HG03097 (cell line): ENCODE results near the gene EFNA3.

Experiments
- ATAC-seq: cut with Tn5 transposase; IDR thresholded peaks from one replicate; pipeline ENCODE4 v1.9.1; 2021; ENCODE audit not compliant: unreplicated experiment, low FRiP score

The EFNA3 gene

DNA sequence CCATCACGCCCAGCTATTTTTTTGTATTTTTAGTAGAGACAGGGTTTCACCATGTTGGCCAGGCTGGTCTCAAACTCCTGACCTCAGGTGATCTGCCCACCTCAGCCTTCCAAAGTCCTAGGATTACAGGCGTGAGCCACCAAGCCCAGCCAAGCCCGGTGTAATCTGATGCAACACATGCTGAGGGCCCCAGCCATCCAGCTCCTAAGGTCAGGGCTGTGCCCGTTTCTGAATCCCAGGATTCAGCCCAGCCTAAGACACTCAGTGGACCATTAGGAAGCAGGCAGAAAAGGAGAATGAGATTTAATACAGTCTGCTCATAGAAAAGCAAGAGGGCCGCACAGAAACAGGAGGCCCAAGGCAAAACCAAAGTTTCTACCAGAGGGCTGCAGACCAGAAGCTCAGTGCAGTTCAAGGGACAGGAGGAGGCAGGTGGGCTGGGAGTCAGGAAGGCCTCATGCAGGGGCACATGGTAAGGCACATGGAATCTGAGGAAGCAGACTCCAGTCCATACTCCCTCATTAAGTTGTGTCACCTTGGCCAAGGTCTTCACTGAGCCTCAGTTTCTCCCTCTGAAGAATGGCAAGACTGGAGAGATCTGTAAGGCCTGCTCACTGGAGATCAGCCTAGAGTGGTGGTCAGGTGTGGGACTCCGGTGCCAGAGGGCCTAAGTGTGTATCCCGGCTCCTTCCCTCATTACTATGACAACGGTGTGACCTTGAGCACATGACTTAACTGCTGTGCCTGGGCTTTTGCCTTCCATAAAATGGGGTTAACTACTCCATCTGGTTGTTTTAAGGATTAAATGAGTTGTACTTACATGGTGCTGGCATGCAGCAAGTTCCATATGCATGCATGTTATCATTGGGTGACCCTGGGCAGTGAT lies 29.9 kb upstream of the EFNA3 start:
- ATAC-seq, result no peak

DNA sequence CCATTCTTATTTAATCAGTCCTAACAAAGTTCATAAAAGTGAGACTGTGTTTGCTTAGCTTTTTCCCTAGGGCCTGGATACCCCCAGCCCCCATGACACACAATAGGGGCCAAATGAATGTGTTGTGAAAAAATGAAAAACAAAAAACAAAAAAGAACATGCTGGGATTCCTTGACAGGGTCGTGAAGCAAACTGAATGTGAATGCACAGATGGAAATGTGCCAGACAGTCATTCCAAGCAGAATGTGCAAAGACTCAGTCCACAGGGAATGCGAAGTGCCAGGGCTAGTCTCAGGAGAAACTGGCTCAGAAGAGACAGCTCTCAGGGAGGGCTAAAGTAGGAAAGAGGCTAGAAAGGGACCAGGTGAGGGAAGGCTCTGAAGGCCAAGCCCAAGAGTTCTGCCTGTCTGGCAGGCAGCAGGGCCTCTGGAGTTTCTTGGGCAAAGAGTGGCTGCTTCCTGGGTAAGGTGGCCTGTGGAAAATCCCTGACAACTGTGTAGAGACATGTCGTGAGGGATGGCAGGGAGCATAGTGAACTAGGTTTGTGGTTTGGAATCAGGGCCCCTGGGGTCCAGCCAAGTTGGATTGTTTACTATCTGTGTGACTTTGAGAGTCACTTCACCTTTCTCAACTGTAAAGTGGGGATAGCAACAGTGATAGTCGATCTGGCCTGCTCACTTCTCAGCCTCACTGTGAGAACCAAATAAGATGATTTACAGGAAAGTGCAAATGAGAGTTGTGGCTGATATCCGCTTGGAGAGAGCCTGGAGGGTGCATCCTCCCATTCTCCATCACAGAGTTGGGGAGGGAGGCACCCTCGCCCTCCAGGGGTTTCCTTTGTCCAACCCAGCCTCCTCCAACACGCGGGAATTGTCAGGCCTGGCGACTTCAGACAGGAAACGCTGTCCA lies 28.7 kb upstream of the EFNA3 start:
- ATAC-seq, result no peak

DNA sequence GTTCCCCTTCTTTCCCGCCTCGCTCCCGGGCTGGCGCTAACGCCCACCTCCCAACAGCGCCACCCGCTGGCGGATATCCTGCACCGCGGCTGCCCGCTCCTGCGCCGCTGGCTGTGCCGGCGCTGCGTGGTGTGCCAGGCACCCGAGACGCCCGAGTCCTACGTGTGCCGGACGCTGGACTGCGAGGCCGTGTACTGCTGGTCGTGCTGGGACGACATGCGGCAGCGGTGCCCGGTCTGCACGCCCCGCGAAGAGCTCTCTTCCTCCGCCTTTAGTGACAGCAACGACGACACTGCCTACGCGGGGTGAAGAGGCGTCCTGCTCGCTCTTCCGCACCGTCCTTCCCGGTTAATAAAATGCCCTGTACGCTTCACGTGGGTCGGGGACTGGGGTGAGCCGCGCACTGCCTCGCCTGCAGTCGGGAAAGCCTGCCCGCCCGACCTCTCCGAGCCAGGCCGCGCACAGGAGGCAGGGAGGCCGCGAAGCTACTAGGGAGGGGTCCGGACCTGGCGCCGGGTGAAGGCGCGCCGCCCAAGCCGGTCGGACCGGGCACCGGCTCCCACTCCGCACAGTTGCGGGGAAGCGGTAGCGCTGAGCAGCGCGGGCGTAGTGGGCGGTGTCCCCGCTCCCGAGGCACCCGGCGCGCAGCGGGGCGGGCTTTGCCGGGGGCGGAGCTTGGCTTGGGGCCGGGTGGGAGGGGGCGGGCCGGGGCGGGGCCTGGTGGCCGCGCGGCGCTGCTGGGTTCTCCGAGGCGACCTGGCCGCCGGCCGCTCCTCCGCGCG lies 27.9 kb upstream of the EFNA3 start, which contains the start of gene ADAM15:
Gene ADAM15, plus strand, starts transcription at position 757 of the 782 bp plus-strand sequence. CDS start 71 bp downstream, outside the sequence.
- ATAC-seq, result no peak

DNA sequence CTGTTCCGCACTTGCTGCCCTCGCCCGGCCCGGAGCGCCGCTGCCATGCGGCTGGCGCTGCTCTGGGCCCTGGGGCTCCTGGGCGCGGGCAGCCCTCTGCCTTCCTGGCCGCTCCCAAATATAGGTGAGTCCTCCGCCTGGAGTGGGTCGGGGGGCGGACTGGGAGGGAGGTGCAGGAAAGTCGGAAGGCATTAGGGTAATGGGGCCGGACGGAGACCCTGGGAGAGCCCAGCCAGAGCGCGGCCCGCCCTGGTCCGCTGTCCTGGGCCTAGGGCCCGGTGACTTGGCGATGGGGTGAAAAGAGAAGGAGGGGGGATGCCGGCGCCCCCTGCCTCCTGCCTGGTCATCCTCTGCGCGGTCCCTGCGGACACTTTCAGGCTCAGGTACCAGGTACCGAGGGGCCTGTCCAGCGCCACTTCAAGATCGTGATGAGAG lies 27.3 kb upstream of the EFNA3 start:
- ATAC-seq, result no peak

DNA sequence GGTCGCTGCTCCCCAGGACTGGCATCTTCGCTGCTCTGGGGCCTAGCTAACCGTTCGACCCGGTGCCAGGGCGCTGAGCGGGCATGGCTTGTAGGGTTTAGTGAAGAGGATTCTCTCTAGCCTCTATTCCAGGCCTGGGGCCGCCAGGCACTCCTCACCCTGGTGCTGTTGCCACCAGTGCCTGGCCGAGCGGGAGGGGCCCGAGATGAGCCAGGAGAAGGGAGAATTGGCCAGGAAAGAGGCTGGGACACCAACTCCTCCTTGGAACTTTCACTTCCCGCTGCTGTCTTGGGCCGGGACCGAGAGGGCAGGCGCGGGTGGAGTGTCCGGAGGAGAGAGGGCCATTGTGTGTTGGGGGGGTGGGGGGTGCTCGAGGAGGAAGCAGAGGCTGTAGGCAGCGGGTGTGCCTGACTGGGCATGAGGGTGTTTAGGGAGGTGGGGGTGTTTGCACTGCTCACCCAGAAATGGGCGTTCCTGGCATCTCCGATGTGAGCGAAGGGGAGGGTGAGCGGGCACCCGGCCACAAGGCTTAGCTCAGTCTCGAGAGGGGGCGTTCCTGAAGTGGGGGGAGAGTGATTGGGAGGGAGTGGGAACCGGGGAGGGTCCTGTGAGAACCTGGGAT lies 26.7 kb upstream of the EFNA3 start:
- ATAC-seq, result no peak

DNA sequence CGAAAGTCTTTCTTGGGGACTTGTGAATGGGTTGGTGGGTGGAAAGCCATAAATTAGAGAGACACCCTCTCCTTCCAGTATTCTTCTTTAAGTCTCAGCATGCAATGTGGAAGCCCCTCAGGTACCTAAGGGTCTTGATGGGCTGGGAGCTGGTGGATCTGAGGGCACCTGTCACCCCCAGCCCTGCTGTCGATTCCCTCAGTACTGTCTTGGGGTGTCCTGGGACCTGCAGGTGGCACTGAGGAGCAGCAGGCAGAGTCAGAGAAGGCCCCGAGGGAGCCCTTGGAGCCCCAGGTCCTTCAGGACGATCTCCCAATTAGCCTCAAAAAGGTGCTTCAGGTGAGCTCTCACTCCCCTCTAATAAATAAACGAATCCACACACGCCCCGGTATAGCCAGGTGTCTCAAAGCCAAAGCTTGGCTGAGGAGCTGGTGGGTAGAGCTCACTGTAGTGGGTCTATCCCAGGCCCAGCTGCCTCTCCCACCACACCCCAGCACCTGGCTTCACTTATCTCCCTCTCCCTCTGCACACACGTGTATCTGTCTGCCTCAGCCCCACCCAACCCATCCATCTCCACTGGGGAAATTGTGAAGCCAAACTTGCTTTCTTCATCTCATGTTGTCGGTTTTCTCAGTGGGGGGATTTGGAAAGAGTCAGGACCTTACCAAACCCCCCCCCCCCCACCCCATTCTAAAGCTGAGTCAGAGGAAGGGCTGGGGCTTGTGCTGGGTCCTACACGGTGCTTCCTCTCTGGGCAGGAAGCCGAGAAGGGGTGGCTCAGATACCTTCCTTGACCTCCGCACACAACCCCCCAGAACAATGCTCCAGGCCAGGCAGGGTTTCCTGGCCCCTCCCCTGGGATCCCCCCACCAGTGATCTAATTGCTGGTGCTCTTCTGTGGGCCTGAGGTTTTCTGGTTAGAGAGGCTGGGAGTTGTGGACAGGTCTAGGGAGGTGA lies 25.9 kb upstream of the EFNA3 start:
- no peak for ATAC-seq

DNA sequence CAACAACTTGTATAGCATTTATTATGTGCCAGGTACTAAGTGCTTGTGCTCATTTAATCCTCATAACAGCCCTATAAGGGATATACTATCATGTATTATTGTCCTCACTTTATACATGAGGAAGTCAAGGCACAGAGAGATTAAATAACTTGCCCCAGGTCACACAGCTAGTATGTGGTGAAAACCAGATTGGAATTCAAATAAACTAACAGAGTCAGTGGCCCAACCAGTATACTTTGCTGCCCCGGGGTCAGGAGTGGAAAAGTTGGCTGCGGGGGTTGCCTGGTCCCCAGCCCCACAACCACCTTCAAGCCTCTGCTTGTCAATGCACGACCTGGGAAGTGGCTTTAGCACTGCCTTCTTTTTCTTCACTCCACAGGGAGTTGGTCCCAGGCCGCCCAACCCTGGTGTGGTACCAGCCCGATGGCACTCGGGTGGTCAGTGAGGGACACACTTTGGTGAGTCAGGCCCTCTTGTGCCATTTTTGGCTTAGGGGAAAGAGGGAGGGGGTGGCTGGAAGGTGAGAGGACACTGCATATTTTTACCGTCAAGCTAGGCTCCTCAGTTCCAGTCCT lies 25.0 kb upstream of the EFNA3 start:
- no peak for ATAC-seq

DNA sequence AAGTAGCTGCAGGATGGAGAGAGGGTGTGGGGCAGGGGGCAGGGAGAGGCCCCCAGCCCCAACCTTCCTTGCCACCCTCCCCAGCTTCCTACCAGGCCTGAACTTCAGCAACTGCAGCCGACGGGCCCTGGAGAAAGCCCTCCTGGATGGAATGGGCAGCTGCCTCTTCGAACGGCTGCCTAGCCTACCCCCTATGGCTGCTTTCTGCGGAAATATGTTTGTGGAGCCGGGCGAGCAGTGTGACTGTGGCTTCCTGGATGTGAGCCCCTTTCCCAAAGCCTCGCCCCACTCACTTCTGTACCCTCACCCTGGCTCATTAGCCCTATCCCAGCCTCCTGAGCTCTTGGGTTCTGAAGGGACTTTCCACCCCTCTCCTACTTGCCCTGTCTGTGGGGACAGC lies 21.5 kb upstream of the EFNA3 start:
- no peak for ATAC-seq

DNA sequence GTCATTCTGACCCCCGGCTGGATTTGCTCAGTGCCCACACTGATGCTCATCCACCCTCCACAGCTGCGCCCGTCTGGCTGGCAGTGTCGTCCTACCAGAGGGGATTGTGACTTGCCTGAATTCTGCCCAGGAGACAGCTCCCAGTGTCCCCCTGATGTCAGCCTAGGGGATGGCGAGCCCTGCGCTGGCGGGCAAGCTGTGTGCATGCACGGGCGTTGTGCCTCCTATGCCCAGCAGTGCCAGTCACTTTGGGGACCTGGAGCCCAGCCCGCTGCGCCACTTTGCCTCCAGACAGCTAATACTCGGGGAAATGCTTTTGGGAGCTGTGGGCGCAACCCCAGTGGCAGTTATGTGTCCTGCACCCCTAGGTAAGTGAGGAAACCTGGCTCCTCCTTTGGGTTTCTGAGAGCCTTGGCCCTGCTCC lies 20.8 kb upstream of the EFNA3 start:
- no peak for ATAC-seq

DNA sequence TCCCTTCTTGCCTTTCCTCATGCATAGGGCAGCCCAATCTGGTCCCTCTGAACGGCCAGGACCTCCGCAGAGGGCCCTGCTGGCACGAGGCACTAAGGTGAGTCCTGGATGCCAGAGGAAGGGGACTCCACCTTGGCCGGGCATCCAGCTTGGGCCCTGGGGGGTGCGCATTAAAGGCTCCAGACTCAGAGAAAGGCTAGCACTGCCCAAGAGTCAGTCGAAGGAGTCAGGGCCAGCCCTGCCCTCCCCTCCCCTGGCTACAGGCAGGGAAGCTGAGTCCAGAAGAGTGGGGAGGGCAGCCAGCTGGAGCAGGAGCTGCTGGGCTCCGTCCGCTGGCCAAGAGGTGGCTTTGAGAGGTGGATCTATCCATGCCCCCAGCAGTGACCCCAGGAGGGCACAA lies 17.9 kb upstream of the EFNA3 start:
- ATAC-seq, result no peak

DNA sequence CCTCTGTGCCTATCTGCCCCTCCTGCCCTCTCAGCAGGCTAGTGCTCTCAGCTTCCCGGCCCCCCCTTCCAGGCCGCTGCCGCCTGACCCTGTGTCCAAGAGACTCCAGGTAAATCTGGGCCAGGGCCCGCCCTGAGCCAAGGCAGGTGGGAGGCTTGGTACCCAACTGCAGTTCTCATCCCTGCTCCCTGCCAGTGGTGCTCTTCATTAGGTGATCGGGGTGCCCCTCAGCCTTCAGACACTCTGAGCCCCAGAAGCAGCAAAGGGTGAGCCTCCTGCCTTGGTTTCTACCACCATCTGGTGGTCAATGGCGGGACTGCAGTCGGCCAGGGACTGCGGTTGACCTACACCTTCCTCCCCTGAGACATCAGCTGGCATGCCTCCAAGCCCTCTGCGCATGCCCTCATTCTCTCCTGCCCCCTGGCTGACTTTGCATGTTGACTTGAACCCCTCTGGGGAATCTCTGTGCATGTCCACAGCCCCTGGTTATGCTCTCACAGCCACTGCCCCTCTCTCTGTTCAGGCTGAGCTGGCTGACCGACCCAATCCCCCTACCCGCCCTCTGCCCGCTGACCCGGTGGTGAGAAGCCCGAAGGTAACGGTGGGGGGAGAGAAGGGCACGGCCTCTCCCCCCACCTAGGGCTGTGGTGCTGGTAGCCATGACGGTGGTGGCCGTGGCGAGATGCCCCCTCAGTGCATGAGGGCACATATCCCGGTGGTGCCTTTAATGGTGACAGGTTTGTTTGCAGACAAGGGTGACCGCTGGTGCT lies 17.1 kb upstream of the EFNA3 start:
- peak; percentile 47 for ATAC-seq

DNA sequence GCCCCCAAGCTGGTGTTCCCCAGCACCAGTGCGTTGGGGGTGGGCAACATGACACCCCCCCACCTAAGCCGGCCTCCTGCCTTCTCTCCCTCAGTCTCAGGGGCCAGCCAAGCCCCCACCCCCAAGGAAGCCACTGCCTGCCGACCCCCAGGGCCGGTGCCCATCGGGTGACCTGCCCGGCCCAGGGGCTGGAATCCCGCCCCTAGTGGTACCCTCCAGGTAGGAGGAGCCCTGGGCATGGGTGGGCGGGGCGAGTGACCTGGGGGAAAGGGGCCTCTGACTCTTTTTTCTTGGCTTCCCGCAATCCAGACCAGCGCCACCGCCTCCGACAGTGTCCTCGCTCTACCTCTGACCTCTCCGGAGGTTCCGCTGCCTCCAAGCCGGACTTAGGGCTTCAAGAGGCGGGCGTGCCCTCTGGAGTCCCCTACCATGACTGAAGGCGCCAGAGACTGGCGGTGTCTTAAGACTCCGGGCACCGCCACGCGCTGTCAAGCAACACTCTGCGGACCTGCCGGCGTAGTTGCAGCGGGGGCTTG lies 16.4 kb upstream of the EFNA3 start:
- no peak for ATAC-seq

DNA sequence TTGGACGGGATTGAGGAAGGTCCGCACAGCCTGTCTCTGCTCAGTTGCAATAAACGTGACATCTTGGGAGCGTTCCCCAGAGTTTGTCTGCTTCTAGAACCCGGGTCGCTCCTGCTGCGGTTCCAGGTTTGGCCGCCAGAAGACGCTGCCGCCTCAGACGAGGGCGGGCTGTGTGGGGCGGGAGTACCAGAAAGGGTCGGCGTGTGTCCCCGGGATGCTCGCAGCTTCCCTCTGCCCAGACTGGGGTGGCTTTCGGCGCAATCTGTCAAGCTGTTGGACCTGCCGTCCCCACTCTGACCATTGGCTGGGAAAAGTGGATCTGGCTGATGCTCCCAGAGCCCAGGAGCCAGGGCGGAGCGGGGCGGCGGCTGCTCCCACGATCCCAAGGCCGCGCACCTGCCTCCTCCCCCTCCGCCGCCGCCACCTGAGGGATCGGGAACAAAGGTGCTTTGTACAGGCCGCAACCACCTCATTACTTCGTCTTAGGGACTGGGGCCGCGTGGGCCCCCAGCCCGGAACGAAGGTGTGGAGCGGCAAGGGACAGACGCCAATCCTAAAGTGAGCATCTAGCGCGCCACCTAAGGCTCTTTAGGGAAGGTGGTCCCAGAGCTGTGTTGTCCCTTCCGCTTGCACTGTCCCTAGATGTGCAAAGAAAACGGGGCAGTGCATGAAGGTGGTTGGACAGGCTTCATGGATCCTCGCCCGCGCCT lies 15.8 kb upstream of the EFNA3 start:
- no peak for ATAC-seq

DNA sequence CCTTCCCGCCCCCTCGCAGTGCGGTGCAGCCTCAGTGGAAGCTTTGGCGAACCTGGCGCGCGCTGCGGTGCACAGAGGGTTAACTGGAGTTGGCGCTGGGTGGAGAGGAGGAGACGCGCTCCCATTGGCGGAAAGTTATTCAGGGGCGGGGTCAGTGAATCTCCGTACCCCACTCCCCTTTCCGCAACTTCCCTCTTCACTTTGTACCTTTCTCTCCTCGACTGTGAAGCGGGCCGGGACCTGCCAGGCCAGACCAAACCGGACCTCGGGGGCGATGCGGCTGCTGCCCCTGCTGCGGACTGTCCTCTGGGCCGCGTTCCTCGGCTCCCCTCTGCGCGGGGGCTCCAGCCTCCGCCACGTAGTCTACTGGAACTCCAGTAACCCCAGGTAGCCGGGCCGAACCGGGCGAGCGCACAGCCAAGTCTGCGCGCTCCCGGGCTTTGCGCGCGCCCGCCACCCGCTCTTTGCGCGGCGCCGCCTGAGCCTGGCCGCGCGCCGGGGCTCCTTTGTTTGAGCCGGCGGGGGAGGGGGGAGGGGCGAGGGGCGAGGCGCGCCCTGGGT lies 15.0 kb upstream of the EFNA3 start, which contains the start of gene EFNA4:
Gene EFNA4, plus strand, starts transcription at position 191 of the 561 bp plus-strand sequence. Its CDS starts 84 bp downstream, at position 275.
- no peak for ATAC-seq

DNA sequence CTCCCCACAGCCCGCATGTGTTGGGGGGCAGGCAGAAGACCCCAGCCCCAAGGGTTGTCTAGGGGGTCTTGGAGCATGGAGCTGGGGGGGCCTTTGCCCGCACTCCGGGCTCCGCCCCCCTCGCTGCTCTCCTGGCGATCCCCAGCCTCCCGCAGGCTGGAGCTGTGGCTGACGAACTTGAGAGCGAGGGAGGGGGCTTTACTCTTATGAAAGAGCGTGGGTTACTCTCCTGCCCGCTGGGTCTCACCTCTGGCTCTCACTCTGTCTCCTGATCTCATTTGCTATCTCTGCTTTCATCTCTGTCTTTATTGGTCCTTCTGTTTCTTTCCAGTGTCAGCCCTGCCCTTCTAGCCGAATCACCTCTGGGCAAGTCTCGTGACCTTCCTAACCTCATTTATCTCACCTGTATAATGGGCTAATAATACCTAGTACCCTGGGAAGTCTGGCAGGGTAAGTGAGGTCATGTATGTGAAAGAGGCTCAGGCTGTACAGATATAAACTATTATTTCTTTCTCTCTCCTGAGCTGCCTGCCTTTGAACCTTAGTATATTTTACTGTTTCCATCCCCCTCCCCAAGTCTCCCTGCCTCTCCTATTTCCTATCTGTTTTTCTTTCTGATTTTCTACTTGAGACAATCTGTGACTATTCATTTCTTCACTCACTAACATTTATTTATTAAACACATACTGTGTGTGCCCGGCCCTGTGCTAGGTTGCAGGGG lies 14.4 kb upstream of the EFNA3 start:
- no peak for ATAC-seq

DNA sequence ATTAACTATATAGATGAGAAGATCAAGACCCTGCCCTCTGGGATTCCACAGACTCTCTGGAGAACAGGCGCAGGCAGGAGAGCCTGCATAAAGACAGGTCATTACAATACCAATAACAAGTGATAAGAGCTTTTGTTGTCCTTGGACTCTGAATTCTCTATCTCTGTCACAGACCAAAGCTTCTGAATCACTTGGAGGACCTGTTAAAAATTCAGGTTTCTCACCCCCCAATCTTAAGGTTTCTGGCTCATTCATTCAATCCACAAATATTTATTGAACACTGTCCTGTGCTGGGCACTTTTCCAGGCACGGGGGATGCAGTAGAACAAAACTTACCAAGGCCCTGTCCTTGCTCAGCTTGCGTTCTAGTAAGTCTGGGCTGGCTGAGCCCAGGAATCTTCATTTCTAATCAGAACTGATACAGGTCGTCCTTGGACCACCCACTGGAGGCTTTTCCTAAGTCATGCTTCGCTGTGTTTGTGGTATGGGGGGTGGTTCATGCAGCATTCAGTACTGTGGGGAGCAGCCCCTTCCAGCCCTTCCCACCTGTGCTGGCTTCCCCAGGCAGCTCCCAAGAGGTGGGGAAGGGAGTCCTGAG lies 13.7 kb upstream of the EFNA3 start:
- ATAC-seq, result no peak
